HG03342 (cell line): Measurements from ENCODE around the gene SHH.

ENCODE experiments used
- ATAC-seq: cut with Tn5 transposase; IDR thresholded peaks from one replicate; pipeline ENCODE4 v1.9.1; 2021; ENCODE audit warnings: mild to moderate bottlenecking, moderate library complexity; ENCODE audit not compliant: unreplicated experiment

The SHH gene

DNA sequence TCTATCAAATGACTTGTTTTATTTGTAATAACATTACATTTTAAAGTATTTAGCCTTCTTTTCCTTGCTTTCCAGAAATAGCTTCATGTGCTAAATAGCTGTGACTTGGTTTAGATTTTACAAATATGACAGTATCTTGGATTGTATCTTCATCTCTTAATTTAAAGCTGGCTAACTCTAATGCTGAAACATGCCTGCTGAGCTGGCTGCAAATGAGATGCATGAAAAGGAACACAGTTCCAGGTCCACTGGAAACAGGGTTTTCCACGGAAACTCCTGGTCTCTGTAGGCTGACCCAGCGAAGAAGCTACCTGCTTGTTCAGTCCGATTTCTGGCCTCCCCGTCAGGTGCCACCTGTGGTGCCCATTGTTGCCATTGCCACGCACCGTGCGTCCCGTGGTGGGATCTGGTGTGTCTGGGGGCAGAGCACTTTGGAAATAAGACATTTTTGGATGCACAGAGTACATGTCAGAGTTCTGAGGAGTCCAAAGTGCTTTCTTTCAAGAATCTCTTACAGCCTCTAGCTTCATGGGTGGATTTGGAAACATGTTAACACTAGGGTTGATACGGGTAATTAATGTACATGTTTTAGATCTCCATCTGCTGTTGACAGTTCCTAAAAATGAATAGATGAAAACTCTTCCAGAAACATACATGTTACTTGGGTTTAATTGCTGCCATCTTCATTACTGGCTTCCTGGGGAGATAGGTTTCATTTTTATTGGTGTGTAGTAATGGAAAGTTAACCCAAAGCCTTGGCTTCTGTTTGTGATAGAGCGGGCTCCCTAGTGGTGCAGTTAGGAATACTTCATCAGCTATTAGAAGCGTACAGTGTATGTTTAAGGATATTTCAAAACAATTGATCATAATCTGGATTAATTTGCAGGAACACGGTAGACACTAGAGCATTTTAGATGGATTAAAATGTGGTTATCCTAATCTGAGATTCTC, 45.0 kb downstream of the SHH start:
- ATAC-seq = no peak

DNA sequence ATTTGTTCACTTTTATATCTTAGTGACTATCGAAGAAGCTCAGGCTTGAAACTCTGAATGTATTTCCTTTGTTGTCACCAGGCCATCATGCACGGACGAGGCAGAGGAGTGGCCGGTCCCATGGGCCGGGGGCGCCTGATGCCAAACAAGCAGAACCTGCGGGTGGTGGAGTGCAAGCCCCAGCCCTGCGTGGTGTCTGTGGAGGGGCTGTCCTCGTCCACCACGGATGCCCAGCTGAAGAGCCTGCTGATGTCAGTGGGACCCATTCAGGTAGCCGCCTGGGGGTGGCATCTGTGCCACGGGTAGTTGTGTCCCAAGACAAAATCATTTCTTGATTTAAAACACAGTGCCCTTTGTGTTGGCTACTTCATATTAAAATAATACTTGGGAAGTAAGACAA, 45.9 kb downstream of the SHH start:
- ATAC-seq = no peak

DNA sequence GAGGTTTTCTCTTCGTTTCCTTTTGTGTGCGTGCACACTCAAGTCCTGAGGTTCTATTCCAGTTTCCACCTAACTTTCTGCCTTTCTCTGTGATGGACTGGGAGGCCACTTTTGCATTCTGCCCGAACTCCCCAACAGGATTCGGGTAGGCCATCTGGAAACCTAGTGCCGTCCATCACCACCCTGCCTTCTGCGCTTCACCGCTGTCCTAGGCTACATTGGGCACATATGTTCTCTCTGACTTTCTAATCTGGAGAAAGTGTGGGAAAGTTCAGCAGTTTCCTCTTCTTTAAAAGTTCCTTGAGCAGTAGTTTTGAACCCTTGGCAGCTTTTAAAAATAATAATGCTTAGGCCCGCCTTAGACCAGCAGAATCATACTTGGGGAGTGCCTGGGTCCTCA, 46.8 kb downstream of the SHH start:
- ATAC-seq = no peak

DNA sequence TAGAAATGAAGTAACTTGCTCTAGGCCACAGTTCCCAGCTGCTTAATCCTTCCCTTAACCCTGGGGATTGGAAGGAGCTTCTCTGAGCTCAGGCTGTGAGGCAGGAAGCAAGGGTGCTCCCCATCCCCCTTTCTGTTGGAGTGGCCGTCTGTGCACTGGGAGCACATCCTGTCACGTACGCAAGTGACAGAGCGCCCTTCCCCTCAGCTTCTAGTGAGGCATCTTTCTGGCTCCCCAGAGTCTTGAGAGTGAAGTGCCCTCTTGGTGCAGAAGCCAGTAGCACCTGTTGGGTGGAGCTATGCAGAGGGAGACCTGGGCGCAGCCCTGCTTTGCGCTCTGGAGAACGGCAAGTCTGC, 47.8 kb downstream of the SHH start:
- peak; percentile 50 for ATAC-seq

DNA sequence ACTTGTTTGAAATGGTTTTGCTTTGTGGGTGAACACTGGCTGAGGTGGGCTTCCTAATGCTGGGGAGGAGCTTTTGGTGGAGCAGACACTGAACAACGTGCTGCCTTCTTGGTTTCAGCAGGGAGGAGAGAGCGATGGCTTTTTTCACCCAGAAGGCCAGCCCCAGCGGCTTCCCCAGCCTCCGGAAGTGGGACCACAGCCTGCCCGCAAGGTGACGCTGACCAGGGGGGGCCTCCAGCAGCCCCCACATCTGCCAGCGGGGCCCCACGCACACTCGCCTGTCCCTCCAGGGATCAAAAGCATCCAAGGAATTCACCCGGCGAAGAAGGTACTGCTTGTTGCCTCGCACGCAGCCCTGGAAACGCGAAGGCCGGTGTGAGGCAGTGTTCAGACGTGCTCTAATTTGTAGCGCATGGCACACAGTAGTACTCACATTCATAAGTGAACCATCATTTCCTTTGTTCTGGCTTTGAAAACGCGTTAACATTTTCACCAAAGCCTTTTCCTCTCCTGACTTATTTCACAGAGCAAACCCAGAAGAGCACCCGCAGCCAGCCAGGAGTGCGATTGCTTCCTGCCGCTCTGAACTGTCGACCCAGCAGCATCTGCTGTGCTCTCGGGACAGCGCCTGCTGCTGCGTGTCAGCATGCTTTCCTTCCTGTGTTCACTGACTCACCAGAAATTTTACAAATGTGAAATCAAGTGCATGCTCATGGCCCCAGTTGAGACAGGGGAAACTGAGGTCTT, 48.4 kb downstream of the SHH start:
- ATAC-seq = peak; percentile 70

DNA sequence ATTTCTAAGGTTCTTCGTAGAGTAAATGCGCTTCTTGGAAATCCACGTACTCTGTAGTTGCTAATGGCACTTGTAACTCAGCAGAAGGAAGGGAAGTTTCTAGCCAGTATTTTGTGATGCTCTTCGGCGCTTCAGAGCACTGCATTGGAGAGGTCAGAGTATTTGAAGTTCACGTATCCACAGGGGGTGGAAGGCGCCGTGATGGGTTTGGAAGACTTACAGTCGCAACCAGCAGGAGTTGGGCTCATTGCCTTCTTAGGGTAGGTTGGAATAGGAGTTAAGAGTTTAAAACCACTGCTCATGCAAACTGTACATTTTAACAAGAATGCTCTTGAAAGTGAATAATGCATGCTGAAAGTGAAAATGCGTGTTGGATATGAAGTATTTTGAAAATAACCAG, 49.1 kb downstream of the SHH start:
- ATAC-seq = no peak

DNA sequence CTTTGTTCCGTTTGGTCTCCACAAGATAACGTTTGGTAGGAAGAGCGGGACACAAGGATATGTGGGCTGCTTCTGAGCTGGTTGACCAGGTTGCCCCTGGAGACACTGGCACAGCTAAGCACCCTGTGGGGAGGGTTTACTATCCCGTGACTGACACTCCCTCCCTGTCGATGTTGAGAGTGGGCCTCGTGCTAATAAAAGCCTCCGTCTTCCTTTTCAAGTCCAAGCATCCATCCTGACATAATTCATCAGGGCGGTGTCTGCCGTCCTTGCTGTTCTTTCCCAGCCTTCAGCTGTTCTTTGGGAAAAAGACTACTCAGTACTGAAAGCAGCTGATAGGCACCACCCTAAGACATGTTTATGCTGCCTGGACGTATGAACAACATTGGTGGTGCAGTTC, 49.6 kb downstream of the SHH start:
- ATAC-seq = no peak

DNA sequence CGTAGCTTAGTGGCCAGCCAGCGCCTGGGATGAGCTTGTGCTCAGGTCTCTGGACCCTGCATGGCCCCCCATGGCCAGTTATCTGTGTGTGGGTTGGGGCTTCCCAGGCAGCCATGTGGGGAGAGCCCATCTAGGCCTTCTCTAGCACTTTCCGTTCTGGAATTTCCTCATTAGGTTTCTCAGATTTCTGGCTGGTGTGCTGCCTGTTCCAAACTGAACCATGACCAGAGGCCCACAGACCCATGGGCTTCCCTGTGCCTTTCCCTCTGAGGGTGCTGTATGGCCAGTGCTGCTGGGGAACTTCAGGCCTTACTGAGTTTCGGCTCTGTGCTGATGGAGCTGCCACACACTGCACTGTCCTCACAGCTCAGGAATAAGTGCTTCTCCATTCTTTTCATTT, 50.2 kb downstream of the SHH start:
- no peak for ATAC-seq

DNA sequence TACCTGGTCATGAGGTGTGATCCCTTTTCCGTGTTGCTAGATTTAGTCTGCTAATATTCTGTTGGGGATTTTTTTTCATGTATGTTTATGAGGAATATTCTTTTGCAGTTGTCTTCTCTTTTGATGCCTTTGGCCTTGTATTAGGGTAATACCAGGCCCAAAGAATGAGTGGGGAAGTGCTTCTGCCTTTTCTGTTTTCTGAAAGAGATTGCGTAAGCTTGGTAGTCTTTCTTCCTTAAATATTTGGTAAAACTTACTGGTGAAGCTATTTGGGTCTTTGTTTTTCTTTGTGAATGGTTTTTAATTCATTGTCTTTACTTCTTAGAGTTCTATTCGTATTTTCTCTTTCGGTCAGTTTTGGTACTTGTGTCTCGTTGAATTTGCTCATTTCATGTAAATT, 51.1 kb downstream of the SHH start:
- ATAC-seq = no peak

DNA sequence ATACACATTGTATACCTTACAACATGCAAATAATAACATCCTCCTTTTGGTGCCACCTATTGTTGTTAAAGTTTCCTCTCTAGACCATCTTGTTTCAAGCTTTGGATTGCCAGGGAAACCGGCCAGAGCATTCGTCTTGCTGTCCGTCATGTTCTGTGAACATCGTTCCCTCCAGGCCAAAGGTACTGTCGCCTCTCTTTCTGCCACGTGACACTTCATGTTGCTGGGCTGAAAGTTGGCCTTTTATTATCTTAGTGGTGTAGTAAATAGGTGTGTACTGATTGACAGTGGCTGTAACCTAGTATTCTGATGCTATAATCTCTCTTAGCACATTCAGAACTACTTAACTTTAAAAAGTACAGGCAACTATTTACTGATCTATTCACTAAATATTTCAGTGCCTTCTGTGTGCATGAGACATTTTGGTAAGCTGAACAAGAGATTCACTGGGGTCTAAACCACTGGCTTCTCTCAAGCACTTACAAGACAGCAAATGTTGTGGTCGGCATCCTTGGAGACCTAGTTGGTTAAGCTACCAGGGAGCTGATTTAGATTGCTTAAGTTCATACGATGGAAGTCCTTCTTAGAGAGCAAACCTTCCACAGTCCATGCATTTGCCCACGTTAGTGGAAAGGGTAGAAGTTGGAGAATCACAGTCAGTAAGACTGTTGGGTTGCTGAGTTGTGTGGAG, 52.4 kb downstream of the SHH start:
- ATAC-seq = no peak

DNA sequence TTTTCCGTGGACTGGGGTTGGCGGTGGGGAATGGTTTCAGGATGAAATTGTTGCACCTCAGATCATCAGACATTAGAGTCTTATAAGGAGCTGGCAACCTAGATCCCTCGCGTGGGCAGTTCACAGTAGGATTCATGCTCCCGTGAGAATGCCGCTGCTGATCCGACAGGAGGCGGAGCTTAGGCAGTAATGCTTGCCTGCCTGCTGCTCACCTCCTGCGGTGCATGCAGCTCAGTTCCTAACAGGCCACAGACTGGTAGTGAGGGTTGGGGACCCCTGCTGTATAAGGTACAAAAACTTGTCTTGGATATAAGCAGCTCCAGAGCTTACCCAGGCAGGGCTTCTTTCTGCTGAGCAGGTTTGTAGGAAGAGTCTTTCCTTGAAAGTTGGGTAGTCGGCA, 53.9 kb downstream of the SHH start:
- ATAC-seq = no peak

DNA sequence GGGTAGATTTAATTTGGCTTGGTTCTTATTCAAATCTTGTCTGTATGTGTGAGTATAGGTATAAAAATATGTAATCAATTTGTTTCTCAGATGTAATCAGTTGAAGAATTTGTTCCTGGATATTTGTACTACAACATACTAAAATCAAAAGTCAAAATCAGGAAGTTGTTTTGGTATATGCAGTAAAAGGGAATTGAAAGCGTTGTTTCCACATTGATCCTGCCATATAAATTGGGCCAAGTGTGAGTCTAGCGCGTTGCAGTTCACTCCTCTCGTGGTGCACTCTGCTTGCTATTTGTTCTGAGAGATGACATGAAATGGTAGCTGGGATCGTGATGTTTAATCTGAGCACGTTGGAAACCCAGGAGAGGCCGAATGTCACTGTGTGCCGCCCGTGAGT, 55.9 kb downstream of the SHH start:
- no peak for ATAC-seq

DNA sequence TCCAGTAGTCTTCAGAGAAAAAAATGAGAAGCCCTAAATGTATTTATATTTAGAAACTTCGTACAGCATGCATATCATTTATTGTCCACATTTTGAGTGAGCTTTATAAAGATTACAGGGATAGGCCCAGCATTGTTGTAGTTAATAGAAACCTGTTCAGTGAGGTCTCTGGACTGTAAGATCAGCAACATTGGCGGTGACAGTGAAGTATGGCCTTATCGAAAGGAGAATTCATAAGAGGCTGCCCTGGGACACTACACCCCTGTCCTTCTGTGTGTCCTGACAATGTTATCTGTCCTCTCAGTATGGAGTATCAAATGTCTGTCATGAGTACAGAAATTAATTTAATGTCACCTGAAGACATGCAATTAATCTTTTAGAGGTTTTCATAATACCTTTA, 57.2 kb downstream of the SHH start:
- no peak for ATAC-seq

DNA sequence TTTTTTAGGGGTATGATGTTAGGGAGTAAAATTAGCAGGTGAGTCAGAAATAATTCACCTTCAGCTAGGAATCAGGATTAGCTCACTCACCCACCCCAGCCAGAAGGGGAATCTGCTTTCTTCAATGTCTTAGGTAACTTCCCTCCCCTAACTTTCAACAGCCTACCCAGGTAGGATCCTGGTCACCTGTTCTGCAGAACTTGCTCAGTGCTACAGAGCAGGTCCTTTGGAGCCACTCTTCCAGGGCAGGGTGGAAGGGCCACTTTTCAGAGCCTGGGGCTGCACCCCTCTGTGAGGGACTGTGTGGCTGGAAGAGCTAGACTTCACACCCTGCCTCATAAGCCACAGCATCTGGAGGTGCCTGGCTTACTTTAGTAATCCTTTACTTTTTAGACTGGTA, 58.1 kb downstream of the SHH start:
- ATAC-seq = no peak

DNA sequence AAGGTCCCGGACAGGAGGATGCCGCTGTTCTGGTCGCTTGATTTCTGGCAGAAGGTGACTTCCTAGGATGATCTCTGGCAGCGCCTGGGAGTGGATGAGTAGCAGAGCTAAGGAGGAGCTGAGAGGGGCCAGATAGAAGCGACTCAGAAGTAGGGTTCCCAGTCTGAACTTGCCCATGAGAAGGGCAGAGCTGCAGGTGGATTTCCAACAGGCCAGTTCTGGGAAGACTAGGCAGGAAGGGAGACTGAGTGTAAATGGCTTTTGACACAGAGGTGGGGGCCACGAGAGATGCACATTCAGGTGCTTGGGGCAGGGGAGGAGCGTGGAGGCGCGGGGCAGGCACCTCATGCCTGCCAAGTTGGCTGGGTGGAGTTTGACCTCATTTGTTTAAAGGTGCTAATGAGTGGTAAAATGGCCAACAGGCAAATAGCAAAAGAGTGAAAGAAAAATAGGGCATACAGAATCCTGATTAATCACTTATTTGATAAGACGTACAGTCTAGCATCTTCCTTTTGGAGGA, 58.8 kb downstream of the SHH start:
- ATAC-seq = no peak

DNA sequence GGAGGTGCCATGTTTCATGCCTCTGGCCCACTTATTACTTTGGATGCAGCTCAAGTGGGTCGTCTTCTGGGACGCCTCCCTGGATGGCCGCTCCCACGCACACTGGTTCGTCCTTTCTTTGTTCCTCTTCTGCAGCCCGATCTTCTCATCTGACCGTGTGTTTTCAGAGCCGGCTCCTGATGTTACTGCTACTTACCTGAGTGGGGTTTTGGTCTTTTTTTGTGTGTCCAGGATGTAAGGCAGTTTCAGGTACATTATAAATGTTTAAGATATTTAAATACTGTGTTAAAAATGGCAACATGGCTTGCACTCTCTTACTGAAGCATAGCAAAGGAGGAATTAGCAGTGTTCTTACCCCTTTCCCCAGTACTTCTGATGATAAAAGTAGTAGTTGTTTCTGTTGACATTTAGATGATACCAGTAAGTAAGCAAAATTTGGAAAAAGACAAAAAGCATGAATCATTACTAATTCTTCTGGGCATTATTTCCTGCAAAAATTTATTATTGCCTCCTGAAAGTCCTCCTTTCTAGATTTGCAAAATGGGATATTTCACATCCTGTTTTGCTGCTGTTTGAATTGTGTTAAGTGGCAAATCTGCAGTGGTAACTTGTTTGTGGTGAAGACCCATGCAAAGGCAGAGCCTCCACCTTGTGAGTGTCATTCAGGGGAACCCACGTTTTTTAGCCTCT, 59.4 kb downstream of the SHH start:
- peak; percentile 58 for ATAC-seq

DNA sequence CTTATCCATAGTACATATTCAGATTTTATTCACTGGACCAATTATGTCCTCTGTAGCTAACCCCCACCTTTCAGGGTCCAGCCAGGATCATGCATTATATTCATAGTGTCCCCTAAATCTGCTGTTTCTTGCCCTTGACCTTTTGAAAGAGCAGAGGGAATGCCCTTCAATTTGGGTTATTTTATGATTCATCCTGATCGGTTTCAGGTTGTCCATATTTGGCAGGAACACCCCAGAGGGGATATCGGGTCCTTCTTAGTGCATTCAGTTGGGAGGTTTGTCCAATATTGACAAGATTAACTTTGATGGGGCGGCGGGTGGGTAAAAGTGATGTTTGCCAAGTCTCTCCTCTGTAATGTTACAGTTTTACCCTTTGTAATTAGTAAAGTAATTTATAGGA, 60.9 kb downstream of the SHH start:
- no peak for ATAC-seq

DNA sequence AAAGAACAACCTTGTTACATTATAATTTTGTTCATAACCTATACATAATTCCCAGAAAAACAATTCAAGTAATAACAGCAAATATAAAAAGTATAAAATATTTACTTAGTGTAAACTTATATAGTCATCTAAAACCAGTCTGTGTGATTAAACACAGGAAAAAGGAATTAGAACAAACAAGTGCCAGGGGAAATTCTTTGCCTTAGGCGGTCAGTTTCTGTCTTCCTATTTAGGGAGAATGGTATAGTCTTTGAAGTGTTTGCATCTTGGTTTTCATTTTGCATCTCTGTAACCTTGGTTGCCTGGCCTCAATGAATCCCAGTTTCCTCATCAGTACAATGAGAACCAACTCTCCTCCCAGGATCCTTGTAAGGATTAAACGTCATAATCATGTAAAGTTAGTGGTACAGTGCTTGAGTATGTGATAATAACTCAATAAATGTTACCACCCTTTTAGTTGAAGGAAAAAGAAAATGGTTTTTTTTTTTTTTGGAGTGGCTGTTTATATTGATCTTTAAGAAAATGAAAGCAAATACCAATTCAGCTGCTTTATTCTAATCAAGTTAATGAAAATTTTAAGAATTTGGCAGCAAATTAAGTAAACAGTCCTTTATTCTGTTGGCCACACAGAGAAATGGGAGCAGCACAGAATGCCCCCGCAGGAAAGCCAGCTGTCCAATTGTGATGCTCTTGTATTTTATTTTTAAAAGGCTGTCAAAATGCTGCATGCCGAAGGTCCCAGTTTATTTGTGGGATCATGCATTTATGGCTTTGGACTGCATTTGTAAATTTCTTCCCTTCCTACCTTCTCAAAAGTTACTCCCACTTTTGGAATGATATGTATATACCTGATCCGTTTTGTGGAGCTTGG, 61.8 kb downstream of the SHH start:
- no peak for ATAC-seq
